Renal cortical epithelial cell (primary cell): ENCODE data around the gene ABCG1. TPM values are rescaled to one million over a fixed set of nuclear protein-coding genes. Genes with fewer than 3 reads are reported as not detected.

Source experiments
- DNase-seq: peaks from one replicate; pipeline ENCODE4 v3.0.0-alpha.2; 2011; ENCODE audit warnings: low read depth
- total RNA-seq: library from RNA; depleted of rRNA; stranded (reverse); fragments of >200 nt; gene quantifications from 2 replicates; pipeline ENCODE4 v1.2.3, GENCODE V29; 2014

ABCG1 gene
- total RNA-seq, 1 donor from 2014 or later = 0.85 TPM

DNA sequence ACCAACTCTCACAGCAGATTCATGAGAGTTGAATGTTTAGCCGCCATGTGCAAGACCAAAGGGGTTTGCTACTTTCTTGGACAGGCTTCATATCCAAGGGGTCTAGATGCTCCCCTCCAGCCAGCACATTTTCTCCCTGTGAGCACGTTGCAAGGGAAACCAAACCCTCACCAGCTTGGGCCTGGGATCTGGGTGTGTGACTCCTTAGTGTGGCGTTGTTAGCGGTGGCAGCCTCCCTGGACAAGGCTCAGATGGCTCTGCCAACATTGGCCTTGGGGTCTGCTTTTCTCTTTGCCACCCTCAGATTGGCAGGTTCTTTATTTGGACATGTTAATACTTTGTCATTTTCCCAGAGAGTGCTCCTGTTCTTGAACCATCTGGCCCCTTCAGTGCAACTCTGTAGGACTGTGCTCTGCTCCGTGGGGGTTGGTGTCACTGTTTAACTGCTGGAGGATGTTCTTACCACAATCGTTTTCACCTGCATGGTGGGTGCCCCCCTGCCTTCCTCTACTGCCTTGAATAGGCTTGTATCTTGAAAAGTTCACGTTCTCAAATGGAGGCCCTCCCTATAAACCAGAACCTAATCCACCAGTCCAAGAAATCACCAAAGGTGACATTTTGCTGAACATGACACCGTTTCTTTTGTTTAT, 13.4 kb downstream of the ABCG1 start:
- DNase-seq = no peak

DNA sequence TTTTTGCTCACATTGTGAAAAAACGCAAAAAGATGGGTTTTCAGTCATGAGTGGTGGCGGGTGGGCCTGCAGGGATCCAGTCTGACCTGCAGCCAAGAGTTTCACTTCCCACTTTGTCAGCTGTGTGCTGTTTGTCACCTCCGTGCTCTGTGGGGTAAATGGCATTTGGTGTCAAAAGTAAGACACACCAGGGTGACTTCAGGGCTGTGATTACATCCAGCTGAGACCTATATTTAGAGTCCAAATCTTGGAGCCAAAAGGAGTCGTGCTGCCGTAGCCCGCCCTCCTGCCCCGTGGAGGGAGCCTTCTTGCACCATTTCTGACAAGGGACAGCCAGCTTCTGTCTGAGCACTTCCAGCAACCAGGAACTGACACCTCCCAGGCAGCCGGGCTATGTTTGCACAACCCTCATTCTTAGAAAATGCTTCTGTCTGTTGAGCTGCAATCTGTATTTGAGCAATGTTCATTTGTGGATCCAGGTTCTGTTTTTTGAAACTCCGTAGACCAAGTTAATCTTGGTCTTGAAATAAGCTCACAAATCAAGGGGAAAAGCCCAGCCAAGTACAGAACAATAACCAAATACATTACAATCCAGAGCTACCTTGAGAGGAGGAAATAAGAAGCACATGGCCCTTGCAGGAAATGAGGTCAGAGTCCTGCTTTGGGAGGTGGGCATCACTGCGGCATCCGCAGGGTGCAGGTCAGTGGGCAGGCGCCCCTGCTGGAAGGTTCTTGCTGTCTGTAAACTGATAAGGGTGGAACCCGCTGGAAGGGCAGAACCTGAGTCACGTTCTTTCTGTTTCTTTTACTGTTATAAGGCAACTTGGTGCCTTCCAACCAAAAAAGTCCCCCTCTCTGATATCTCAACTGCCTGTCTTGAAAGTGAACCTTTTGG, 14.4 kb downstream of the ABCG1 start:
- no peak for DNase-seq

DNA sequence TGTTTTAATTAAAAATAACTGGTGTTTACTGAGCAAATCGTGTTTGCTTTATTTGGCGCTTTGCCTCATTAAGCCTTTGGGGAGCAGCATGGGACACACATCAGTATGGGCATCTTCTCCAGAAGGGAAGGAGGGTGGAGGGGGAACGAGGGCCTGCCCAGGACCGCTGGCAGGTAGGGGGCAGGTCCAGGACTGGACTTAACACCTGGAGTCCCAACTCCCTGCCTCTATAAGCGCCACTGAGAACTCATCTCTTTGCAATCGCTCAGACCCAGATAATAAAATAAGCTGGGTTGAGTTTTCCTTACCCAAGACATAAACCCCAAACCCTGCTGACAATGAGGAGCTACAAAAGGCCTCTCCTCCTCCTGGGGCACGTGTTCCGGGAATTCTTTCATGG, 15.1 kb downstream of the ABCG1 start:
- DNase-seq = no peak

DNA sequence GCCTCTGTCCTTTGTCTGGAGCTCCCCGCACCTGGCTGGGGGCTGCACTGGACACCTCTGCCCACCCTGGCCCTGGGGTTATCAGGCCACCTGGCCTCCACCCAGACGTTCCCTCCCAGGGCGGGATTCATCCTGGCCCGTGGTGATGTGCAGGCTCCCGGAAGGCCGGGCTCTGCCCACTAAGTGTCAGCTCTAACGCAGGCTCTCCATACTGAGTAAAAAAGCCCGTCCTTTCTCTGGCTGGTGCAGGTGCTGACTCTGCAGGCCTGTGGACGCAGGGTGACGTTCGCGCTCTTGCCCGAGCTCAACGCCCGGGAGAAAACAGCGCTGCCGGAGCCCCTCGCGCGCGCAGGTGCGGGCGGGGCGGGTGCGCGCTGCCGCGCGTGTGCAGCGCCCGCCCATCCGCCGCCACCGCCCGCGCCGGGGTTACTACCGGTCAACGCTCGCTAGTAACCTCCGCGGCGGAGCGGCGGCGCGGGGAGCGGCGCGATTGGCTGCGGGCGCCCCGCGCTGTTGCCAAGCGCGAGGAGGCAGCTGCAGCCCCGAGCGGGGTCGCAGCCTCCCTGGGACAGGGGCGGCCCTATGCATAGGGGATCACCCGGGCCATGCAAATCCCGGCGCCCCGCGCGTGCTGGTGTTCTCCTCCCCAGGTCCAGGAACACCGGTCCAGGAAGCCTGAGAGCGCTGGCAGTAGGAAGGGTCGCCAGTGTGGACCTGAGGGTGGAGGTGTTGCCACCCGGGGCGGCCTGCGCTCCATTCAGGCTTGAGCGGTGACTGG, 15.7 kb downstream of the ABCG1 start:
- DNase-seq = no peak

DNA sequence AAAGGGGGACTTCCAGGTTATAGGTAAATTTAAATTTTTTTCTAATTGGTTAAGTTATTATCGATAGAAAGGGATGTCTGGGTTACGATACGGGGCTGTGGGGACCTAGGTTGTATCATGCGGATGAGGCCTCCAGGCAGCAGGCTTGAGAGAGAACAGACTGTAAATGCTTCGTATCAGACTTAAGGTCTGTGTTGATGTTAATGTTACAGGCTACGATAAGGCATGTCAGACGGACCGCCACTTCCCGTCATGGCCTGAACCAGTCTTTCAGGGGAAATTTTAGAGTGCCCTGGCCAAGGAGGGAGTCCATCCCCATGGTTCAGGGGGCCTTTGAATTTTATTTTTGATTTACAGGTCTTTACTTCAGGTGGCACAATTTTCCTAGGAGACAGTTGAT, 16.7 kb downstream of the ABCG1 start:
- no peak for DNase-seq

DNA sequence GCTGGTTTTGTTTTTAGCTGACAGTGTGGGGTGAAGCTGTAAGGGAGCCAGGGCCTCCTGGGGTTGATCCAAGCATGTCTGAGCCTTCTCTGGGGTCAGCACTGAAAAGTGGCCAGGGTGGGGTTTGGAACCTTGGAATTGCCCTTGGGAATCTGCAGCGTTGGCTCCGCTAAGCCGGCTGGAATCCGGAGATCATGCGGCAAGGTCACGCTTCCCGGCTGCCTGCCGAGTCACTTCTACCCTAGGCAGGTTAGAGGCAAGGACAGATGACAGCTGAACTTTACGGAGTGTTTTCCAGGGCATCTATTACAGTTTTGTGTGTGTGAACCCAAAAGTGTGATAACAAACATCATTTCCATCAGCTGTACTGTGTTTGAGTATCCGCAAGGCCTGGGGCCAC, 17.1 kb downstream of the ABCG1 start:
- DNase-seq = no peak

DNA sequence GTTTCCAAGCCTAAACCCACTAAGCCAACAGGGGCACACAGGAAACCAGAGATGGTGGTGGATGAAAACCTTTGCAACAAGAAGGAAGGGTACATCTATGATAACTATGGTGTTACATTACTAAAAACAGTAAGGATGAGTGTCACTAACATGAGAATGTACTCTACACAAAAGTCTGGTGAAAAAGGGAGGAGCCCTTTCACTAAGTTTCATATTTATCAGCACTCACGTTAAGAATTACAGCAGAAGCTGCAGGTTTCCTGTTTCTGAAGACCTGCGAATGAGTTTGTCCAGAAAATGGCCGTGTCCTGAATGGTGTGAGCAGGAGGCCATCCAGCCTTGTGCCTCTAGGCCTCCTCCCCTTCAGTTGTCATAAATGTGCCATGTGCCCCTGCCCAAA, 17.8 kb downstream of the ABCG1 start:
- DNase-seq = no peak

DNA sequence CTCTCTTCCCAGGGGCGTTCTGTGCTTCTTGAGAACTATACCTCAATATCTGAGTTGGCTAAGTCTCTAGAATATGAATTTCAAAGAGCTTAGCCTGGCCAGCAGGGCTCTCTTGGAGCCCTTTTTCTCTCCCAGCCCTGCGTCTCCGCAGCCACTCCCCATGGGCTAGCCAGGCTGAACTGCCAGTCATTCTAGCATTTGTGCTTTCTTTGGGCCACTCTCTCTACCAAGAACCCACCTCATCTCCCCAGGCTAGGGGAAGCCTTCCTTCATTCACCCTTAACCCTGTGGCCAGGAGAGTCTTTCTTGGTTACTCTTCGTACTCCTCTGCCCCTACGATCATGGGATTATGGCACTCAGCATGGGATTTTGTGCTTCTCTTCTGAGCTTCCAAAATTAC, 18.2 kb downstream of the ABCG1 start:
- DNase-seq = no peak

DNA sequence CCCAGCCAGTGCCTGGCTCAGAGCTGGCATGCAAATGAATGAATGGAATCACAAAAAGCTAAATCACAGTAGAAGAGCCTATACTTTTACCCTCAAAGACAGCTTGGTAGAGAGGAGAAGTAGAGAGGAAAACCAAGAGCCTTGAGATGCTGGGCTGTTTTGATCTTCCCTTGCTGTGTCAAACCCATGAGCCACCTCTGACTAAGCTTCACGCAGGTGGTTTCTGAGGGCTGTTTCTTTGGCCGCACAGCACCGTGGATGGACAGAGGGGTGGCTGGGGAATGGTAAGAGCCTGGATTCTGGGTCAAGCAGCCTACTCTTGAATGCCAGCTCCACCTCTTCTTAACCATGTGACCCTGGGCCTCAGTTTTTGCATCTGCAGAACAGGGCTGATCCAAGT, 18.6 kb downstream of the ABCG1 start:
- no peak for DNase-seq

DNA sequence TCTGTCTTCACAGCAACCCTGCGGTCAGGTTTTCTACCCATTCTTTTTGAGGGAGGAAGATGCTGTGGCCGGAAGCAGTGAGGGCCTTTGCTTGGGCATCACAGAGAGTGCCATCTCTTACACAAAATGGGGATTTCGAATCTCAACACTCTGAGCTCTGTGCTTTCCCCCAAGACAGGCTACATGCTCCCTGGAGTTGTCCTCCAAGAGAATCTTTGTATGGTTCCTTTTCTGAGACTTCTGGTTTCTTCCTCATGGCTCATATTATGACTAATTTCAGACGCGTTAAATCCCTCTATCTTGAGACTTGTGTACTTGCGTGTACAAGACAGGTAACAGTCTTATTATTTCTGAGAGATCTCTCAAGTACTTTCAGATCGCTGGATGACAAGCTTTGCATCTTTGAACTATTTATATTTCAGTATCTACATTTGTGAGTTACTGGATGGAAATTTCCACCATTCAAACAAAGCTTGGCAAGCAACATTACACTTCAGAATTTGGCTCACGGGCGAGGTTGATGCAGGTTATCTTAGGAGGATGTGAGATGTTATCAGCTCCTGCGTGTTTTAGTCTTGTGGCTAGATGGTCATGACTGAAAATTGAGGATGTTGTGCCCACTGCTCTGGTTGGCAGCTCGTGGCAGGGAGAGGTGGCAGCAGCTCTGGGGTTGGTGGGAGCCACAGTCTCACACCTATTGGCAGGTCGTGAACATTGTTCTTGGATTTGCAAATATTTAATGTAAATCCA, 19.4 kb downstream of the ABCG1 start:
- DNase-seq = no peak

DNA sequence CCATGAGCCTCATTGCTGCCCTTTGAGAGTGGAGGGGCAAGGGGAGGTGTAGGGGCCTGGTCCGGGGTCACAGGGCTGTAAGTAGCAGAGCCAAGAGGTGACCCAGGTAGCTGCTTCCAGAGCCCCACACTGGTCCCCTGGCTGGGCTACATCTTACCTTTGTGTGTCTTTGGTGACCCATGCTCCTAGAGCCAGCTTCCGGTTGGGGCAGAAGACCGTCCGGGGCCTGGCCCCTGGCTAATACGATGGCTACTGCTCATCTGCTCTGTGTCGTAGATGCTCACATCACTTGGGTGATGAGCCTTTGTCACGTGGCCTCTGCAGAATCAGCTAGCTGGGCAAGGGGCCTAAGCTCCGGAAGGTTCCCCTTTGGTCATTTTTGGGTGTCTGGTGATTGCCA, 20.6 kb downstream of the ABCG1 start:
- DNase-seq = no peak

DNA sequence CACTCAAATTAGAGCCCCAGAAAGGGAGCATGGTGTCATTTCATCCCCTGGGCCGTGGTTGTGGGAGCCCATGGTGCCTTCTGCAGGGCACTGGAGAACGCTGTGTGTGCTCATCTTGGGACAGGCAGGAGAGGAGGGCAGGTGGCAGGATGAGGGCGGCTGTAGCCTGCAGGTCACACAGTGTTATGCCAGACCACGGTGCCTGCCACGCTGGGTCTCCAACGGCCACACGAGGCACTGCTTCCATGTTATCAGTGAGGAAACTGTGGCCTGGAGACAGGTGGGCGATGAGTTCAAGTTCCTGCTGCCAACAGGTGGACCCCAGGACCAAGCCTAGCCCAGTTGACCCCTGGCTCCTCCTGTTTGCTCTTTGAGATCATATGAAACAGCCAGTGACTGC, 21.0 kb downstream of the ABCG1 start:
- no peak for DNase-seq

DNA sequence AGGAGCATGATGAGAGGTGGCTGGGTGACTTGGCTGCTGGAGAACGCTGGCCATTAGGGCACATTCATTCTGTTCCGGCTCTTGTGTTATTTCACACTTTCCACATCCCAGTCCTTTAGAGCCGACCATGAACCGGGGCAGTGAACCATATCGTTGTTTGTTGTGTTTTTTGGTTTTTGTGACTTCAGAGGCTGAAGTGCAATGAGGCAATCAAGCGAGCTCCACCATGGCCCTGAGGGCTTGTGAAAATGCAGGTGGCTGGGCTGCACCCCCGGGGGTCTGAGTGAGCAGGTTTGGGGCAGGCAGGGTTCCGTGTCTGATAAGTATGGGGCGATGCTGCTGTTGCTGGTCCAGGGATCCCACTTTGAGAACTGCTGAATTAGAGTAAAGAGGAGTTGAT, 23.7 kb downstream of the ABCG1 start:
- DNase-seq = peak; percentile 66

DNA sequence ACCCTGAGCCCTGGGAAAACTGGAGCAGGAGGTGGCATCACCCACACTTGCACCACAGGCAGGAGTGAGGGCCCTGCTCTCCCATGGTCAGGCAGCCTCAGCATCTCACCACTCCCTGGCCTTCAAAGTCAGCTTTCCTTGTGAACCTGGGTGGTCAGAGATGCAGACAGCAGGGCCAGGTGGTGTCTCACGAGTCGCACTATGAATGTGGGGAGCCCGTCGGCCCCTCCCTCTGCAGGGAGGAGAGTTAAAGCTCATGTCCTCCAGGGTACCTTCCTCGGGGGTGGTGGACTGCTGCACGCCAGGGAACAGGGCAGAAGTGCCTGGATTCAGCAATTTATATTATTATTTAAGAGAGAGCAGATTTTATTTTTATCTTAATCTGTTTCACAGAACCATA, 24.1 kb downstream of the ABCG1 start:
- DNase-seq = no peak

DNA sequence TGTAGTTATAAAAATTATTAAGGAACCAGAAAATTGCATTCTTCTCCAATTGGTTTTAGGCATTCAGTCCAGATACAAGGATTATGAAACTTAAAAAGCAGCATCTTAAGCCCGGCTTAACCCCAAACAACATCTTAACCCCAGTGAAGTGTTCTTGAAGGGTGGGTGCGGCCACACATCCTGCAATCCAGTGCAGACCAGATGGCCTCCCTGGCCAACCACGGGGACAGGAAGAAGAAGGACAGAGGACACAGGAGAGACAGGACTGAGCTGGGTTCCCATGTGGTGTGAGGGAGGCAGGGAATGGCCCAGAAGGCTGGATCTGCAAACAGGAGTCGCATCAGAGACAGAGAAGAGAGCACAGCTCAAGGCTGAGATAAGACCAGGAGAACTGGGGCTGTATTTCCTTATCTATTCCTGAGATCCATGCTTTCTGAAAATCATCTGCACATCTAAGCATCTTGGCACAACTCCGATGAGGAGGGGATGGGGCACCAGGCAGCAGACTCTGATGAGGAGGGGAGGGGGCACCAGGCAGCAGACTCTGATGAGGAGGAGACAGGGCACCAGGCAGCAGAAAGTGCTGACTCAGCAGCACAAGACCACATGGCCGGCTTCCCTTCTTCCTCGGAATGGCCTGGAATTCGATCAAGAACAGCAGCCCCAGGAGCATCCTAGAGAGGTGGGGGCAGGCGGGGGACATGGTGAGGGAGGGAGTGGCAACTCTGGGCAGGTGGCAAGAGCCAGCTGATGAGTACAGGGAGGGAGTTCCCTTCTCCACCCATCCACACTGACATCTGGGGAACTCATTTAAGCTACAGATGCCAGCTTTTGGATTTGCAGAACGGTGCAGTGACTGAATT, 26.6 kb downstream of the ABCG1 start:
- DNase-seq = no peak

DNA sequence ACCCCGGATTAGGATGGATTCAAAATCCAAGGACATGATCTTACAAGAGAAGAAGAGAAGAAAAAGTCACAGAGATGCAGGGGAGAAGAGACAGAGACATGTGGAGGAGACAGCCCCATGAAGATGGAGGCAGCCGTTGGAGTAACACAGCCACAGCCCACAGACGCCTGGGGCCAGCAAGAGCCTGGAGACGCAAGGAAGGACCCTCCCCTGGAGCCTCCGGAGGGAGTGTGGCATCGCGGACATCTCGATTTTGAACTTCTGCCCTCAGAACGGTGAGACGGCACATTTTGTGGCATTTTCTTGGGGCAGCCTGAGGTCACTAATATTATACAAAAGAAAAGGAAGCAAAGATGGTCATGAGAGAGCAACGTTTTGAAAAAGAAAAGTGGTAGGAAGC, 28.8 kb downstream of the ABCG1 start:
- DNase-seq = no peak

DNA sequence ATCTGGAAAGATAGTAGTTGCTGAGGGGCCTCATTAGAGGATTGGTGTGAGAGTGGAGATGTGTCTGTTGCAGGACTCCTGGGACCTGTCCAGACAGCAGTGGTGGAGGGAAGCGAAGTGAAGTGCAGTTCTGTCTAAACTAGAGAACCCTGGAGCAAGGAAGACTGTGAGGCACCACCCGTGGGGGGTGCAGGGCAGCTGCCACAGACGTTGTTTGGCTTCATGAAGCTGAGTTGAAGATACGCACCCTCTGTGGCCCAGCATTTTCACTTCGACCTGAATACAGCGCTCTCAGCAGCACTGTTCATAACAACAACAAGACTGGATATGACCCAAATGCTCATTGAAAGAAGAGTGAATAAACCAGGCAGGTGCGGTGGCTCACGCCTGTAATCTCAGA, 29.3 kb downstream of the ABCG1 start:
- no peak for DNase-seq

DNA sequence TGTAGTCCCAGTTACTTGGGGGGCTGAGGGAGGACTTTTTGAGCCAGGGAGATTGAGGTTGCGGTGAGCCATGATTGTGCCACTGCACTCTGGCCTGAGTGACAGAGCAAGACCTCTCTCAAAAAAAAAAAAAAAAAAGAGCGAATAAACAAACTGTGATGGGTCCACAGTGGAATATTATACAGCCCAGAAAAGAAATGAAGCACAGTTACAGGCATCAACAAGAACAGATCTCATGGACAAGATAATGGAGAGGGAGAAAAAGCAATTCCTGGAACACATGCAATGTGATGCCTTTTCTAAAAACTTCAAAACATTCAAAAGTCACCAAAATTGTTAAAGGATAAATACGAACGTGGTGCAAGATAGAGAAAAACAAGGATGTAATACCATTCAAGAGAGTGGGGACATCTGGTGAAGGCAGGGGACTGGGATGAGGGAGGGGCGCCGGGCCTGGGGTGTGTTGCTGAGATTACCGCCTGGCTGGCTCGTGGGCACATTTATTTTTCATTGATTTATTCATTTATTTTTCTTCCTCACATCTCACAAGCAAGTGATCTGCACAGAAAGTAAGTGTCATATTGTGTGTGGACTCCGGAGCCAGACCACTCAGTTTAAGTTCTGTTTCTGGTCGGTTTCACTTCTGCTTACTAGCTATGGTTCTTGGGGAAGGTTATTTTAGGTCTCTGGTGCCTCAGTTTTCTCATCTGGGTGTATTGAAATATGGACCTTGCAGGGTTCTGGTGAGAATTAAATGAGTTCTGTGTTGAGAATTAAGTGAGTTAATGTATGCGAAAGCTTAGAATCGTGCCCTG, 30.1 kb downstream of the ABCG1 start:
- DNase-seq = no peak

DNA sequence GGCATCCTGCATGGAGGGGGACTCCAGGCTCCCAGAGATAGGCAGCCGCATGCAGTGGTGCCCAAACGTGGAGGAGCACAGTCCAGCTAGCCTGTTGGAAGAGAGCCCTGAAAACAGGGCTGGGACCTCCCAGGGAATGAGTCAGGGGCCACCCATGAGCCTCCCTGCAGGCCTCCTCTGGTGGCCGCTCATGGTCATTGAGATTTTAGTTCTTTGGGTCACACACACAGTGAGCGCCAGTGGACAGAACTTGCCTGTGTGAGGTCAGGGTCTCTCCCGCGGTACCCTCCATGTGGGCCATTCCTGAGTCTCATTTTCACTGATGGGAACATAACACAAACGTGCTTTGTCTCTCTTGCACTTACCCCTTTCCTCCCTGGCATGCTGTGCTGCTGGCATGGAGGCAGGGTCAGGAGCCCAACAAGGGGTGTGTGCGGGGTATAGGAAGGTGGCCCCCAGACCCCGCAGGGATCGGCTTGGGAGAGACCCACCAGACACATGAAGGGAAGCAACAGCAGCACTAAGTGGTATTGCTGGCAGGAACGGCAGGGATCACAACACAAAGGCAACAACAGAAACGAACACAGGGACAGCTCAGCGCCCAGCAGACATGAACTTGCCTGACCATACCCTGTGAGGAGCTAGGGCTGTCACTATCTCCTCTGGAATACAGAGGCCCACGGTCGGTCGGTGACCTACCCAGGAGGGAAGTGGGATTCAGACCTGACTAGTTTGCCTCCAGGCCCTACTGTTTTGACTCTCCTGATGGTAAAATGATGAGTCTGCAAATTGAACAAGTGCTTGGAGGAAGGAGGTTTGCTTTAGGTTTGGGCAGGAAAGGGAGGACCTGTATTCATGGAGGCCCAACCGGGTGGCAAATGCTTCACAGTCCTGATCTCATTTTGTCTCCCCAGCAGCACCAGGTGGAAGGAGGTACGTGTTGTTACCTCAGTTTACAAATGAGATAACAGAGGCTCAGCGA, 31.8 kb downstream of the ABCG1 start:
- DNase-seq = no peak
